ENCODE results near the gene TUBB1. TPM values are rescaled to one million over a fixed set of nuclear protein-coding genes. Genes with fewer than 3 reads are reported as not detected.

Gene TUBB1
- total RNA-seq, 1 donor from 2014 or later: 0.19 TPM

DNA sequence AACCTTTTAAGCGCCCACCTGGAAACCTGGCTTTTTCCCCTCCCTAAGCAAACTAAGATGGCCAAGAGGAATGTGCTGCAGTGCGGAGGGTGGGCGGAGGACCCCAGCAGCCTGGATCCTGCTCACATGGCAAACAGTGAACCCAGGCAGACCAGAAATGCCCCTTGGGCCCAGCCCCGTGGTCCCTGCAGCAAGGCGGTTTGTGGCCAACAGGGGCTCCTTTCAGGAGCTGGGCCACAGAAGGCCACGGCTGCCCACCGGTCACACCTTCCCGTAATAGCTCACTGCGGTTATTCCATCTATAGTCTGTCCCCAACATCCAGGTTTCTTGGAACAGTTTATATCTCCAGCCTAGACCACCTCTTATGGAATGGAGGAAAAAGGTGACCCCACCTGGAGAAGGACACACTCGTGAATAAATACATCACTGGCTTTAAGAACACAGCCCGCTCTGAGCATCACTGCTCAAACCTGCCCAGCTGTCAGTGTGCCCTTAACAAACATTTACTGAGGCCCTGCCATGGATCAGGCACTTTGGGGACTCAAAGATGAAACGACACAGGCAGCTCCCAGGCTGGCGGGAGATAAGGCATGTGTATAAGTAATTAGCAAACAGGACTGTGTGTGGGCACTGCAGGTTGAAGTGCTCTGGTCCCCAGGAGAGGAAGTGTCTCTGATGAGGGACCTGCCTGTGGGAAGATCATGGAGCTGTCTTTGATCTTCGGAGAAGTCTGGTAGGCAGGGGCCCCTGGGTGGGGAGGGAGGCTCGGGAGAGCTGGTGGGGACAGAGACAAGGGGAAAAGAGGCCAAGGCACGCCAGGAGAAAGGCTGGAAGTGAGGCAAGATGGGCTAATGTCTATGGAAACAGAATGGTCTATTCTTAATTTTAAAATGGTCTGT is 3.2 kb upstream of the TUBB1 start:
- H3K36me3 Mint-ChIP-seq (ENCODE audit: insufficient read depth): no peaks in the 10 kb centered on the region
- H3K4me1 Mint-ChIP-seq (ENCODE audit: low read depth): peaks cover 15% of the 10 kb centered on the region
- peaks cover 35% of the 10 kb centered on the region for H3K27me3 Mint-ChIP-seq
- TF ChIP-seq, protein P1, sequence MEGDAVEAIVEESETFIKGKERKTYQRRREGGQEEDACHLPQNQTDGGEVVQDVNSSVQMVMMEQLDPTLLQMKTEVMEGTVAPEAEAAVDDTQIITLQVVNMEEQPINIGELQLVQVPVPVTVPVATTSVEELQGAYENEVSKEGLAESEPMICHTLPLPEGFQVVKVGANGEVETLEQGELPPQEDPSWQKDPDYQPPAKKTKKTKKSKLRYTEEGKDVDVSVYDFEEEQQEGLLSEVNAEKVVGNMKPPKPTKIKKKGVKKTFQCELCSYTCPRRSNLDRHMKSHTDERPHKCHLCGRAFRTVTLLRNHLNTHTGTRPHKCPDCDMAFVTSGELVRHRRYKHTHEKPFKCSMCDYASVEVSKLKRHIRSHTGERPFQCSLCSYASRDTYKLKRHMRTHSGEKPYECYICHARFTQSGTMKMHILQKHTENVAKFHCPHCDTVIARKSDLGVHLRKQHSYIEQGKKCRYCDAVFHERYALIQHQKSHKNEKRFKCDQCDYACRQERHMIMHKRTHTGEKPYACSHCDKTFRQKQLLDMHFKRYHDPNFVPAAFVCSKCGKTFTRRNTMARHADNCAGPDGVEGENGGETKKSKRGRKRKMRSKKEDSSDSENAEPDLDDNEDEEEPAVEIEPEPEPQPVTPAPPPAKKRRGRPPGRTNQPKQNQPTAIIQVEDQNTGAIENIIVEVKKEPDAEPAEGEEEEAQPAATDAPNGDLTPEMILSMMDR (IDR thresholded peaks at IDR 0.05; ENCODE audit: unreplicated experiment): no peak
- H3K9me3 Mint-ChIP-seq (ENCODE audit: low read depth): no peaks in the 10 kb centered on the region
- DNase-seq (ENCODE audit: low spot score, unreplicated experiment): no peak
- peak overlapping the region; percentile 21 for H3K27ac Mint-ChIP-seq
- H3K4me3 Mint-ChIP-seq (ENCODE audit: low read depth): no peak overlapping the region

DNA sequence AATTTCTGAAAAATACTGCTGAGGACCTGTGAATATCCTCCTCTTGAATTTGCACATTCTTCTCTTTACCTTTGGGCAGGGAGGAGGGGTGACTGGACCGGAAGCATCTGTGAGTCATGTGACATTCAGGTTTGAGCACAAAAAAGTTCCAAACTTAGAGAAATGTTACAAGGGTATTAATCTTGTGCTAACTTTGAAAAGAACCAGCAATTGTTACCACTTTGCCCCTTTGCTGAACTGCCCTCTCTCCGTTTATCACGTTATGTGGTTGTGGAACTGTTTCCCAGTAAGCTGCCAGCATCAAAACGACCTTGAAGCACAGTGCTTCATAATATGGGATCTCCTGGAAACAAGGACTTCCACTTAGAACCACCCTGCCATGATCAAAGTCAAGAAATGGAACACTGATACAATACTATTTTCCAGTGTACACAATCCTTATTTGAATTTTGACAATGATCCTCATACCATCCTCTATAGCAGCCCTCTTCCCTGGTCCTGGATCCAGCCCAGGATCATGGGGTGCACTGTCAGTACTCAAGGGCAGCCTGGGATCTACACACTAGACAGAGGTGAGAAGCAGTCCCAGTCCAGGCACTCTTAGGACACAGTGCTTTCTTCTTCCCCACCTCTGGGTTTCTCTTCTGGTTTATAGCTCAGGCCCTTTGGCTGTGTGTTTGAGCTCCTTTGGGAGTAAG is 2.3 kb upstream of the TUBB1 start:
- no peaks in the 10 kb centered on the region for H3K9me3 Mint-ChIP-seq (ENCODE audit: low read depth)
- no peak for DNase-seq (ENCODE audit: low spot score, unreplicated experiment)
- H3K36me3 Mint-ChIP-seq (ENCODE audit: insufficient read depth): no peaks in the 10 kb centered on the region
- peak overlapping the region; percentile 1 for H3K27ac Mint-ChIP-seq
- H3K4me1 Mint-ChIP-seq (ENCODE audit: low read depth): peaks cover 15% of the 10 kb centered on the region
- H3K27me3 Mint-ChIP-seq: peaks cover 30% of the 10 kb centered on the region
- TF ChIP-seq, protein P1 (IDR thresholded peaks at IDR 0.05; ENCODE audit: unreplicated experiment): no peak
- H3K4me3 Mint-ChIP-seq (ENCODE audit: low read depth): no peak overlapping the region

DNA sequence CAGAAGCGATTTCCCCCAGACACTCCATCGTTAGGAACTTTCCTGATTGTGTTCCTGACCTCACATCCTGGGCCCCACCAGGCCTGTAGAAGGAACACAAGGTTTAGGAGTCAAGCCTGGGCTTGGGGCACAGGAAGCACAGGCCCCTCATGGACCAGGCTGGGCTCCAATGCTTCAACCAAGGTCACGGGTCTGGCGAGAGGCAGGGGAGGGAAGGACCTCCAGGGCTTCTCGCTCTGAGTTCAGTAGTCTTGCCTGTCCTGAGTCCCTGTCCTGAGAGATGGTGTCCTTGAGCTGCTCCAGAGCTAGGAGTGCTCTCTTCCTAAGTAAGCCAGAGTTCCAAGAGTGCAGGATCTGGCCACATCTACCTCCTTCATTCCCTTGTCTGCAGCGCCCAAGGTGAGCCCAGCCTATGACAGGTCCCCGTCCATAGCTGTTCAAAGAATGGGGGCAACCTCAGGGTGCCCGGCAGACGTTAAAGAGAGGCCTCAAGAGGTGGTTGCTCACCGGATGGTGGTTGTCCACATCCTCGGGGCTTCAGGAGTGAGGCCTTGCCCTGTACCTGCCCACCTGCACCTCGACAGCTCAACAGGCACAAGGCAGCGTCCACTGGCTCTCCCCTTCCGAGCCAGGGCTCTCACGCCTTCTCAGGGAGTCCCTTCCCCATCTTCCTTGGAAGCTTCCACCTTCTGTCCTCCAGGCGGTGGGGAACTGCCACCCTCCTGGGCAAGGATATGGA is 1.6 kb upstream of the TUBB1 start:
- H3K9me3 Mint-ChIP-seq (ENCODE audit: low read depth): no peaks in the 10 kb centered on the region
- peaks cover 15% of the 10 kb centered on the region for H3K4me1 Mint-ChIP-seq (ENCODE audit: low read depth)
- H3K27ac Mint-ChIP-seq: no peak overlapping the region
- H3K36me3 Mint-ChIP-seq (ENCODE audit: insufficient read depth): peaks cover under 1% of the 10 kb centered on the region
- TF ChIP-seq, protein P1 (IDR thresholded peaks at IDR 0.05; ENCODE audit: unreplicated experiment): no peak
- no peak overlapping the region for H3K4me3 Mint-ChIP-seq (ENCODE audit: low read depth)
- DNase-seq (ENCODE audit: low spot score, unreplicated experiment): no peak
- H3K27me3 Mint-ChIP-seq: peaks cover 25% of the 10 kb centered on the region

DNA sequence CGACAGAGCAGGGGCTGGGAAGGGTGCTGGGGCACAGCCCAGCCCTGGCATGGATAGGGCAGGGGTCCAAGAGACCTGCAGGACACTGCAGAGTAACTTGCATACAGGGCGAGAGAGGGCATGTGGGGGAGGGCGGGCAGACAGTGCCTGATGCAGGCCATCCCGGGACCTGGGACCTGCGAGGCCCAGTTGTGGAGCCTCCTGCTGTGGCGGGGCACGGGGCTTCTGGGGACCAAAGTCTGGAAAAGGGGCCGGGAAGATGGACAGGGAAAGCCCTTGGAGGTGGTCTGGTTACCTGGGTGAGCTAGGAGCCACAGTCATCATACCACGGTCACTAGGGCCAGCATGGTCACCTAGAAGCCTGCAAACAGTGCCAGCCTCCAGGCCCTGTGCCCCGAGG is 412 bp upstream of the TUBB1 start:
- TF ChIP-seq, protein P1 (IDR thresholded peaks at IDR 0.05; ENCODE audit: unreplicated experiment): no peak
- Mint-ChIP-seq H3K36me3 (ENCODE audit: insufficient read depth) (peaks cover 5% of the 10 kb centered on the region), H3K27me3 (peaks cover 15% of the 10 kb centered on the region), H3K4me1 (ENCODE audit: low read depth) (peaks cover 15% of the 10 kb centered on the region), H3K27ac (no peak overlapping the region), H3K4me3 (ENCODE audit: low read depth) (no peak overlapping the region), H3K9me3 (ENCODE audit: low read depth) (no peaks in the 10 kb centered on the region)
- no peak for DNase-seq (ENCODE audit: low spot score, unreplicated experiment)

Data from progenitor cell of endocrine pancreas (in vitro differentiated cells).